ENCODE results near the gene TBX6. TPM values are rescaled to one million over a fixed set of nuclear protein-coding genes. Genes with fewer than 3 reads are reported as not detected.
A peak's percentile ranks its signal among the peaks of the same experiment; 100 is the strongest.

The TBX6 gene
- total RNA-seq, 1 experiment from 2014 or later = 5.1 TPM

GRCh38 chr16:30122604-30123160 lies 31.0 kb upstream of the TBX6 start:
- no peaks in the 10 kb centered on the region for H3K9me3 Mint-ChIP-seq
- peak; percentile 58 for ATAC-seq

GRCh38 chr16:30121741-30122571 lies 30.2 kb upstream of the TBX6 start:
- peaks cover 3% of the 10 kb centered on the region; the same call in 1 of the 2 replicates for H3K36me3 Mint-ChIP-seq
- peak overlapping the region; percentile 82 for H3K27ac Mint-ChIP-seq
- H3K27me3 Mint-ChIP-seq (ENCODE audit: low read depth) = peaks cover 20% of the 10 kb centered on the region
- TF ChIP-seq FOXP4 (CRISPR knock-in tag; IDR thresholded peaks at IDR 0.05) (no peak), STAT6 (CRISPR knock-in tag; conservative IDR thresholded peaks at IDR 0.05; ENCODE audit: low read depth) (no peak), OVOL2 (CRISPR knock-in tag; IDR thresholded peaks at IDR 0.05; ENCODE audit: borderline replicate concordance) (no peak), PRDM15 (CRISPR knock-in tag; IDR thresholded peaks at IDR 0.05) (no peak), ZBTB21 (CRISPR knock-in tag; IDR thresholded peaks at IDR 0.05; ENCODE audit: borderline replicate concordance) (no peak), SMAD4 (CRISPR knock-in tag; IDR thresholded peaks at IDR 0.05) (no peak), NFYB (CRISPR knock-in tag; conservative IDR thresholded peaks at IDR 0.05; ENCODE audit: low read depth) (no peak), FOXP1 (CRISPR knock-in tag; IDR thresholded peaks at IDR 0.05; ENCODE audit: borderline replicate concordance) (no peak), USF2 (CRISPR knock-in tag; IDR thresholded peaks at IDR 0.05) (no peak), ELF4 (CRISPR knock-in tag; IDR thresholded peaks at IDR 0.05; ENCODE audit: low read depth) (no peak)
- peak overlapping the region; percentile 81 for H3K4me3 Mint-ChIP-seq
- CTCF ChIA-PET = interaction anchor here (1.2 to 2.9 kb wide), 3 partner anchors 10 to 30 kb away, joined by 3 to 27 read pairs (median 8); partner anchors contain the start of gene TBX6
- no peaks in the 10 kb centered on the region for H3K9me3 Mint-ChIP-seq
- POLR2A ChIA-PET = no interaction called here
- peaks cover 5% of the 10 kb centered on the region for H3K4me1 Mint-ChIP-seq
- DNase-seq (ENCODE audit: low spot score) = no peak
- ATAC-seq = no peak

More at GRCh38 chr16:30122604-30123160, 31.0 kb upstream of the TBX6 start:
- TF ChIP-seq ATF6 (CRISPR knock-in tag; IDR thresholded peaks at IDR 0.05) (no peak), NFE2L1 (CRISPR knock-in tag; IDR thresholded peaks at IDR 0.05) (no peak), GTF2I (CRISPR knock-in tag; conservative IDR thresholded peaks at IDR 0.05) (no peak), RORB (CRISPR knock-in tag; IDR thresholded peaks at IDR 0.05) (no peak)
- 0 out of 2 replicates have a peak, but pooled peaks cover 3% of the 10 kb centered on the region for H3K36me3 Mint-ChIP-seq
- H3K27ac Mint-ChIP-seq = no peak overlapping the region
- DNase-seq (ENCODE audit: low spot score) = peak; percentile 57
- H3K27me3 Mint-ChIP-seq (ENCODE audit: low read depth) = peaks cover 24% of the 10 kb centered on the region
- H3K4me1 Mint-ChIP-seq = peaks cover 5% of the 10 kb centered on the region
- POLR2A ChIA-PET = no interaction called here
- CTCF ChIA-PET = interaction anchor here (1.2 to 2.9 kb wide), 3 partner anchors 10 to 31 kb away, joined by 3 to 27 read pairs (median 8); partner anchors contain the start of gene TBX6
- H3K4me3 Mint-ChIP-seq = peak overlapping the region; percentile 81

Data from WTC11 (cell line).